ENCODE results near the gene FAM124B. TPM values are rescaled to one million over a fixed set of nuclear protein-coding genes. Genes with fewer than 3 reads are reported as not detected.

Gene FAM124B
- not detected in 2 replicates for total RNA-seq (2014; rRNA removed; shearing (Covaris generic))

GRCh38 chr2:224401641-224402342 lies at the start of gene FAM124B:
FAM124B (minus strand) TSS chr2:224402107; CDS start chr2:224401768, 339 bp downstream.

Other genes with a start within 250 kb of the FAM124B start
- 28.8 and 38.7 TPM in 2 replicates for gene CUL3, start 183.3 kb upstream of the FAM124B start, total RNA-seq (2014; rRNA removed; shearing (Covaris generic))

Data from A375 (cell line).